ENCODE measurements around the gene CSGALNACT2. TPM values are rescaled to one million over a fixed set of nuclear protein-coding genes. Genes with fewer than 3 reads are reported as not detected.

CSGALNACT2 gene
- total and polyA plus RNA-seq, 2 of the 13 experiments (the other 11 are each of a cell fraction or from before 2014, with no cell fraction given) = 3.3 to 7.1 TPM

DNA sequence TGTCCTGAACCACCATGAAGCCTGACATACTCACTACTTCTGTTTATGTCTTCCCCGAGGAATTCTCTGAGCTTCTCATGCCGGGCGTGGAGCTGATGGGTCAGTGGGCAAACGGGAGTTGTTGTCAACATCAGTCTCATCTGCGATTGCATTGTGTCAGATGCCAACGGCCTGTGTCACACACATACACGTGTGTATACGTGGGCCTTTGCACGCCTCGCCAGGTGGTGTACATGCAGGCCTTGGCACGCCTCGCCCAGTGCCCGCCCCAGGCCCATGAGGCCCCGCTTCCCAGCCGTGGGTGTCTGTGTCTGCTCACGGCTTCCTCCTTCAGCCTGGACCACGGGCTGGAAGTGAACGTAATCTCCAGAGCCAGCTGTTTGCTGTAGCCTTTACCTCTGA is 7.5 kb upstream of the CSGALNACT2 start (continued):
- TF ChIP-seq HNF1A (IDR thresholded peaks at IDR 0.05; ENCODE audit: low read depth) (no peak), HNF1A (CRISPR knock-in tag; IDR thresholded peaks at IDR 0.05; ENCODE audit: borderline replicate concordance) (no peak), MEIS2 (CRISPR knock-in tag; IDR thresholded peaks at IDR 0.05) (no peak)

DNA sequence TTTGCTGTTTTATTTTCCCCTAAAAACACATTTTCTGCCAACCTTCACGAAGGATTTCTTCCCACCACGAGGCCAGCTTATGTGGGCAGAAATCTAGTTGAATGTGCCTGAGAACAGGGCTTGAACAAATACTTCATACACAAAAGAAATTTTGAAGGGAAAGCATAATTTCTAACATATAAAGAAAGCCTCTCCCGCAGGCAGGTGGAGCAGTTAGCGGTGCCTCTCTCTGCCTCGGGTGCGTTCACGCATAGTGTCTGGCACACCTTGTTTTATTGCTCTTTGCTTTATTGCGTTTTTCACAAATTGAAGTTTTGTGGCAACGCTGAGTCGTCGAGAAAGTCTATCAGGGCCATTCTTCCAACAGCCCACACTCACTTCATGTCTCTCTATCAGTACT is 7.0 kb upstream of the CSGALNACT2 start:
- Histone ChIP-seq H3K9me3 (ENCODE audit: low read length) (no peaks in the 10 kb centered on the region), H3K79me2 (ENCODE audit: insufficient read depth, low read length) (no peaks in the 10 kb centered on the region), H3K4me3 (replicated peaks in 1 of 3; ENCODE audit: insufficient read depth in 1 of 3, low read depth in 2 of 3, low read length in 3 of 3) (no peak overlapping the region), H3K27me3 (ENCODE audit: control insufficient read depth in 1 of 2, insufficient read depth in 2 of 2, low read length in 2 of 2) (peaks cover 4 to 45% of the 10 kb centered on the region in 2 experiments), H3K27ac (ENCODE audit: extremely low read length, insufficient read depth, low read length) (no peak overlapping the region), H3K36me3 (replicated peaks in 1 of 2; ENCODE audit: control insufficient read depth in 1 of 2, insufficient read depth in 2 of 2, low read length in 2 of 2) (no peaks in the 10 kb centered on the region), H3K4me1 (ENCODE audit: insufficient read depth, low read length) (no peaks in the 10 kb centered on the region), H2AFZ (ENCODE audit: low read length) (no peak overlapping the region), H4K20me1 (ENCODE audit: insufficient read depth, low read length) (no peaks in the 10 kb centered on the region), H3K4me2 (ENCODE audit: low read depth, low read length) (no peak overlapping the region), H3K9ac (ENCODE audit: insufficient read depth, low read depth, low read length) (no peak overlapping the region)
- FAIRE-seq (no peak), DNase-seq (ENCODE audit: low spot score) (no peak), ATAC-seq (no peak)
- intact Hi-C loops (cut with micrococcal nuclease; ENCODE audit: unreplicated experiment) = no loop called here
- in situ Hi-C loops (cut with HindIII; ENCODE audit: extremely low pct_ligation_motif_present, low pct_unique_long_range_greater_than_20kb) = no loop called here
- no TSS peak for BruUV-seq (replicated peaks)
- ChIA-PET CTCF (ENCODE audit: low intra/inter-chr PET ratio, low total read pairs) (no interaction called here), POLR2A (no interaction called here)
- WGBS (ENCODE audit: low lambda C conversion rate) = 39% methylated on average over 11 of the region's 11 CpGs
- TF ChIP-seq EEA1 (CRISPR knock-in tag; IDR thresholded peaks at IDR 0.05; ENCODE audit: borderline replicate concordance) (no peak), ZNF44 (CRISPR knock-in tag; IDR thresholded peaks at IDR 0.05) (no peak), ASH2L (IDR thresholded peaks at IDR 0.05; ENCODE audit: insufficient read length, low read depth, low read length) (no peak), MBNL3 (CRISPR knock-in tag; conservative IDR thresholded peaks at IDR 0.05) (no peak), ZNF75D (CRISPR knock-in tag; IDR thresholded peaks at IDR 0.05; ENCODE audit: borderline replicate concordance) (no peak), SALL1 (CRISPR knock-in tag; IDR thresholded peaks at IDR 0.05) (no peak), POLR2AphosphoS5 (IDR thresholded peaks at IDR 0.05; ENCODE audit: low read depth, low read length) (no peak)
- TF ChIP-seq, protein P1, sequence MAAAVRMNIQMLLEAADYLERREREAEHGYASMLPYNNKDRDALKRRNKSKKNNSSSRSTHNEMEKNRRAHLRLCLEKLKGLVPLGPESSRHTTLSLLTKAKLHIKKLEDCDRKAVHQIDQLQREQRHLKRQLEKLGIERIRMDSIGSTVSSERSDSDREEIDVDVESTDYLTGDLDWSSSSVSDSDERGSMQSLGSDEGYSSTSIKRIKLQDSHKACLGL (CRISPR knock-in tag; IDR thresholded peaks at IDR 0.05) = no peak

Measured in HepG2 (cell line).